A172 (cell line): Measurements from ENCODE around the gene GALNT14. TPM values are rescaled to one million over a fixed set of nuclear protein-coding genes. Genes with fewer than 3 reads are reported as not detected.

Source experiments
- DNase-seq: peaks from one replicate; pipeline ENCODE4 v3.0.0-alpha.2; 2015; ENCODE audit warnings: low spot score
- total RNA-seq: library from RNA; depleted of rRNA; stranded (reverse); fragments of >200 nt; shearing (Covaris generic); gene quantifications from 2 replicates; pipeline ENCODE4 v1.2.3, GENCODE V29; 2014

The GALNT14 gene
- total RNA-seq, 1 experiment from 2014 or later: not detected

DNA sequence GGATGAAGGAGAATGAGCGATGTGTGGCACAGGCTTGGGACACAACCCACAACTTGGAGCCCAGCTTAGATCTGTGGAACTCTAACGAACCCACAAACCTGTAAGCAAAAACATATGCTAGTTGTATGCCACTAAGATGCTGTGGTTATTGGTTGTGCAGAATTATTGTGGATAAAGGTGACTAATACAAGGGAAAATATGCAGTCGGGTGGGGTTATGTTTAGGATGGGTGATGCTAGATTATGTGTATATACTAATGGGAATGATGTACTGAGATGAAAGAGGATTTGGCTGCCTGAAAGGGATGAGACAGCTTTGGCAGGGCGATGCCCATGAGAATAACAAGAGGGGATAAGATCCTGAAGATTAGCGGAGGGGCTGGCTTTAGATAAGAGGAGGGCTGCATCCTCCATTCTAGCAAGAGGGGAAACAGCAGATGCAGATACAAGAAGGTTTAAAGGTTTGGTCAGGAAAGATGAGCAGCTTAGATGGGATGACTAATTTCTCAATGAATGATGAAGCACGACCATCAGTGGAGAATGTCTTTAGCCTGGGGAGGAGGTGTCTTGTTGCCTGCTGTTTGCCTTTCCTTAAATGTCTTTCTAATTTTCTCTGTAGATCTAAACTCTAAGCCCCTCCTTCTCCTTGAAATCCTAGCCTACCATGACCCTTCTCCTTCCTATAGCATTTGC, 49.6 kb downstream of the GALNT14 start:
- DNase-seq: no peak

DNA sequence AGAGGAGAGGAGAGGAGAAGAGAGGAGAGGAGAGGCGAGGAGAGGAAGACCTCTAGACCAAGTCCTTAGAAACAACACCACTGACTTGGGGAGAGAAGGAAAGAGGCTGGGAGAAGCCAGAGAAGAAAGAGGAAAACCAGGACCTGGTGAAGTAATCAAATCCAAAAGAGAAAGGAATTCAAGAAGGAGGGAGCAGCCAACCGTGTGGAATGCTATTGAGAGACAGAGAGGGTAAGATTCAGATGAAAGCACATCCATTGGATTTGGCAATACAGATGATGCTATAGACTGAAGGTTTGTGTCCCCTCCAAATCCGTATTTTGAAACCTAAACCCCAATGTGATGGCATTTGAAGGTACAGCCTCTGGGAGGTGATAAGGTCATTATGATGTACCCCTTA, 50.7 kb downstream of the GALNT14 start:
- no peak for DNase-seq

DNA sequence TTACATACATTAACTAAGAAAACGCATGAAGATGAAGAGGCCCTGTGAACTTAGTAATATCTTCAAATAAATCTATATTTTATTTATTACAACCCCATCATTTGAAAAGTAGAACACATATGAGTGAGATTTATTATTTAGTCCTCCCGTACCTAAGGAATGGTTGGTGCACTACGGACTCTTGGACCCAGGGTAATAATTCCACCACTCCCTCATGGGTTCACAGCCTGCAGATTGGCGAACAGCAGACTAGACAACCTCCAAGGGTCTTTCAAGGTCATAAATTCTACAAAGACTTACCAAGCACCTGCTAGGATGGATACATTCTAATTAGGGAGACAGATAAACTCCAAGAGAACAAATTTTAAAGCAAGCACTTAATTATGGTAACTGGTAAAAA, 51.6 kb downstream of the GALNT14 start:
- no peak for DNase-seq

DNA sequence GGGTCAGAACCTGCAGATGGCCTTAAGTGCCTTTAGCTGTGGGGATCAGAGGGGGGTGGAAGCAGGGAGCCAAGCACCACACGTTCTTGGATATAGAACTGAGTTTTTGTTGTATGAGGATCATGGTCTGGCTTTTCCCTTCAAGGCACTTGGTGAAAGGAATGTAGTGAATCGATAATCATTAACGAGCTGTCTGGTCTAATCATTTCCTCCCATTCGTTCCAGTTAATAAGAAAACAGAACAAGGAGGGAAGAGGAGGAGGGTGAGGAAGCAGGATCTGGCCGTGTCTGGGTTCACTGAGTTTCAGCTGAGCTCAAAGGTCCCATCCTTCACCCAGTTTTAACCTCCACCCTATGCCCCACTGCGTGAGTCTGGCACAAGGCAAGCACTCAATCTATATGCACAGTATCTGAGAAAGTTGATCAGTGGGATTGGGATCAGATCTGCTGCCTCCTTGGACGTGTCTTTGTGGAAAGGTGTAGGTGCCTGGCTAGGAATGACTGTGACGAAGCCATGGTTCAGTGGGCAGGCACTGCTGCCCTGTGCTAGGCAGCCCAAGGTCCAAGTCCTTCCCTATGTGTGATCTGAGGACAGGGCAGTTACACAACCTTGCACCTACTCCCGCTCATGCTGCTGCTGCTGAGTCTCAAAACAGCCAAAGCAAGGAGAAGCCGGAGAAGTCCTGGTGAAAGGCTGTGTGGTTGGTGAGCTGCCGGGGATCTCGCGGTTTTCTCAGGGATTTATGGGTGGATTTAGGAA, 54.8 kb downstream of the GALNT14 start:
- no peak for DNase-seq

DNA sequence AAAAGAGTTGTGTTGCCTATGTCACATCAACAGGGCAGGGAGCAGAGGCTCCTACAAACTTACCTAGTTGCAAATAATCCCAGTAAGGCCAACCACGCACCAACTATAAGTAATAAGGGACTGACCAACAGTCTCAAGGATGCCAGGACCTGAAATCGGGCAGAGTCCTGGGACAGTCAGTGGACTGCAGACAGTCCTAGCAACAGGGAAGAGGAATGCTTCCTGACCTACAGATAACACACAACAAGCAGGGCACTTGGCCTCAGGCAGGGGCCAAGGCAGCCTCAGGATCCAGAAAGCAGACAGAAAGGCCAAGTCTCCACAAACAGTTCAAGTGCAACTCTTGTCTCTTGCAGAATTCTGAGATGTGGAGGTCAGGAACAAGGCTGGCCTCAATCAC, 56.2 kb downstream of the GALNT14 start:
- DNase-seq: no peak

DNA sequence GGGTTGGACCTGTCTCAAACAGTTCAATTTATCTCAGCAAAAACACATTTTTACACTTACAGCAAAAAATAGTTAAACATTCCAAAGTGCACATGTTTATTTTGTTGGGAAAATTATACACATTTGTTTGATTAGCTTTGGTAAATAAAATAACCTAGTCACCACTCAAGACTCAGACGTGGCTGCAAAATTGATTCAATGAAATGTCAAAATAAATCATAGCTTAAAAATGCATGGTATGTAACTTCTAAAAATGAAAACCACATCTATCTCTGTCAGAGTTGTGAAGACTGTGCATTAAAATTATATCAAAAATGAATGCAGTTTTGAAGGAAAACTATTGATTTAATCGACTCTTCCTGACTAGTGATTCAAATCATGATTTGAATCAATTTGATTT, 56.7 kb downstream of the GALNT14 start:
- no peak for DNase-seq

DNA sequence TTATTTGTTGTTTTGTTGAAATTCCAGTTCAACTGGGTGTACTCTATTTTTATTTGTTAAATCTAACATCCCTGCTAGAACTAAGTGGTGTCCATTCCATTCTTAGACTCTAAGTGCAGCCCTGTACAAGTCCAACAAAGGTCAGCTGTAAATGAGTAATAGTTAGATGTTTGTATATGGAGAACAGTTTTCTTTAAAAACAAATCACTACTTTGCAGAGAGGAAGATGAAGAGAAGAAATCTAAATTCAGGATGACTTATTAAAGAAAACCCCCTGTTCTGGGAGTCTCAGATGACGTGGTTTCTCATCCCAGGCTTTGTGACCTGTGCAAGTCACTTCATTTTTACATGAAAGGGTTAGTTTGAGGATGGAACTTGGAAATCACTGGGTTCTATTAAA, 57.9 kb downstream of the GALNT14 start:
- DNase-seq: no peak

DNA sequence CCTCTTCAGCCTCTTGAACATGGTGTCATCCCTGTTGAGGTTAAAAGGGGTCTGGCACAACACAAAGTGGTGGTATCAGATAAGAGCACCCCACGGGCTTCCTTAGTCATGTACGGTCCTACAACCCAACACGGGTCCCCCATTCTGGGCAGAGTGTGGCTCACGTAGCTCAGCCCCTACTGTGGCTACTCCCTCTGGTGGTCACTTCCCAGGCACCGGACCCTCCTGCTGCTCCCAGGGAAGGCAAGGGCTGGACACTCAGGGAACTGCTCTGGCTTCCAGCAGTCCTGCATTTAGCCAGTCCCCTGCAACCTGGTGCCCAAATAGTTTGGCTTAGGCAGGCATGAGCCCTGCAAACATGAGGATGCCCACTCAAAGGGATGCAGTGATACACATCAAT, 58.6 kb downstream of the GALNT14 start:
- no peak for DNase-seq

DNA sequence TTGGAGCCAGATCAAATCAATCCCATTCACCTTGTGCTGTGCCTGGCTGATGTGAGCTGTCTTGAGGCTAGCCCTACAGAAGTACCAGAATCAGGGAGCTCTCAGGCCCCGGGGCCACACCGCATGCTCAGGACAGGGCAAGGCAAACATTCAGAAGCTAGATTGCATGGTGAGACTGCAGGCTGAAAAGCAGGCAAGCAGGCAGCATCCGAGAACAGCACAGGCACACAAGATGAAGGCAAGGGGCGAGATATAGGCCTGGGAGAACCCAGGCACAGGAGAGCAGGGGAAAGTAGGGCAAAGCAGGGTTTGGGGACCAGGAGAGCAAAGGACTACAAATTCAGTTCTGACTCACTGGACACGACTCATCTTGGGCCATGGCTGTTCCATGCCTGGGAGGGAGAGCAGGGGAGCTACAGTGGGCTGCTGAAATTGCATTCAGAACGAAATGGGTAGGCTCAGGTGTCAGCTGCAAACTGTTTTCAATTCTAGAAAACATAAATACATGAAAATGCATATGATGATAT, 59.6 kb downstream of the GALNT14 start:
- DNase-seq: no peak

DNA sequence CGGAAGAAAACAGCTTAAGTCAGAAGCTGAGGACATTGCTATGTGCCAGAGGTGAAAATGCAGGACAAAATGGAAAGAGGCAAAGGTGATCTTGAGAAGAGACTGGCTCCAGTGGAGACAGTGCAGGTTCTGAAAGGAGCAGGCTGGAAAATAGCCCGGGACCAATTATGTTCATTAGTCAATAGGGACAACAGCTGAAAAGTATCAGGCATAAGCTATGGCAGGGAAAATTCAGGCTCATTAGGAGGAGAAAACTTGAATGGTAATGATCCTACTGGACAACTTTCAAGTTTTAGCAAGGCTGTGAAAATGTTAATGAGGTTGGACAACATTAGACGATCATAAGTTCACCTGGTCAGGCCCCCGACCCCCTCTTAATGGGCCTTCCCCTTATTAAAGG, 60.2 kb downstream of the GALNT14 start:
- DNase-seq: no peak

DNA sequence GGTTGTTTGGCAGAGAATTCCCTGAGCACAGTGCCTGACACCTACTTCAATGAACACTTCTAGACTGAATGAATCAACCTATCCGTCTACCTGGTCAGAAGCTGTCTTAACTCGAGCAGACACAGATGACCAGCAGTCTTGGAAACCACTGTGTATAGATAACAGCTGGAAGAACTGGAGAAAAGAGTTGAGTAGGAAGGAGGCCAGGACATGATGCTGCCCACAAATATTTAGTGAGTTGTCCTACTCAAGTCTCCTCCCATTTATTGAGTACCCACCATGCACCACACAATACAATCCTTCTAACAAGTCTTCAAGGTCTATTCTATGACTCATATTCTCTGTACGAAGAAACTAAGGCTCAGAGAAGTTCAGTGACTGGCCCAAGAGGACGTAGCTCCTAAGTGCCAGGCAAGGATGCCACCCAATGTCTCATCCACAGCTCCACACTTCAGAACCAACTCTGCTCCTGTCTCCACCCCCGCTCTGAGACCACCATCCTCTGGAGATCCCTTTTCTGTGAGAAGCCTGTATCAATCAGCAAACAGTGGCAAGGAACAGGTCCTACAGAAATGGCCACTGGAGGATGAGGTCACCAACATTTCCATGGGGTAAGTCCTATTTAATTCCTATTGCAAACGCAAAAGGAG, 62.2 kb downstream of the GALNT14 start:
- DNase-seq: no peak

DNA sequence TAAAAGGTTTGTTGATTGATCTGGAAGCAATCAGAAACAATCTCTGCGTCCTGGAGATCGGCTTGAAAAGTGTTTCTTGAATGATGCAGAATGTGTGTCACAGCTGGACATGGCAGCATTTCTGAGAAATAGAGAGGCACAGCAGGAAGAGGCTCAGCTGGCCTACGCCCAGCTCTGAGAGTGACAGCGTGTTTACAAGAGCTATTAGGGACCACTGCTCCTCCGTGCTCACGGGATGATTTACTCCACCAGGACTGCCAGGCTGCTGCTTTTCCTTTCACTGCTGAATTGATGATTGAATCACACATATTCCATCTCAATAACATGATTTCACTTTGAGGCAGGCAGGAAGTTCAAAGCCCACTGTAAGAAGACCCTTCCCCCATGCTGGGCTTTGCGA, 62.8 kb downstream of the GALNT14 start:
- no peak for DNase-seq

DNA sequence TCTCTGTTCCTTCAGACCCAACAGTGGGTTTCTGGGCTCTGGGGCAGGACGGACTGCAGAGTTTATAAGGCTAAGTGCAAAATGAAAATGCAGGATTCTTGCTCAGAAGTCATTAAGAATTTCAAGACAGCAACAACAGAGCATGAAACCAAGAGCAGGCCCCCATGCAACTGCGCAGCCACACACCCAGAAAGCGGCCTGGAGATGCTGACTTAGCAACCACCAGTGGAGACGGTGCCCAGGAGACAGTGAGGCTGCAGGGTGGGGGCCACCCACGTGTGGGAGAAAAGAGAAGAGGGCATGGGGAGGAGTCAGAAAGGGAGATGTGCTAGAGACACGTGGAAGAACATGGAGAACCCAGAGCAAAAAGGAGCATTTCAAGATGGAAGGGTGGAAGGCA, 66.5 kb downstream of the GALNT14 start:
- no peak for DNase-seq

DNA sequence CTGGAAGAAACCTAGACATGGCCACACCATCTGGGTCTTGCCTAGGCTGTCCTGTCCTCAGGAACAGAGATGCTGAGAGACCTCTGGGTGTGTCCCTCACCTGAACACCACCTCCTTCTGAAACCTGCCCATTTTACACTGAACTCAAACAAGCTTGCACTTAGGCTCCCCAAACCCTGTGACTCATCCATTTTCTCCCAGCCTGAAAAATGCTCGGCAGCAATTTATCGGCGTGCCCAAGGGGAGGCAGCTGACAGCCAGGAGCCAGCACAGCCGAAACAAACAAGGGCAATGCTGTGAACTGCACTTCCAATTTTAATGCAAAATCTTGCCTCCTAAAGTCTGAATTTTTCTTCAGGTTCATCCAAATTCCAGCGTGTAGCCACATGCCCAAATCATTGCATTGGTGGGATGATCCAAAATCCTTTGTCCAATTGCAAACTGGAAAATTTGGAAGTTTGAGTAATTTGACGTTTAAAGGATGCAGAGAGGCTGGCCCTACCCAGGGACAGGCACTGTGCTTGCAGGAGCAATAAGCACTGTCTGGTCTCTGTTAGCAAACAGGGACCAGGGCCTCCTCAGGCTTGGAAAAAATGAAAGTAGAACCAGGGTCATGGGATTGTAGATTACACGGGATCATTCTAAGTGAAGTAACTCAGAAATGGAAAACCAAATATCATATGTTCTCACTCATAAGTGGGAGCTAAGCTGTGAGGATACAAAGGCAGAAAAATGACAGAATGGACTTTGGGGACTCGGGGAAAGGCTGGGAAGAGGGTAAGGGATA, 67.7 kb downstream of the GALNT14 start:
- DNase-seq: no peak

DNA sequence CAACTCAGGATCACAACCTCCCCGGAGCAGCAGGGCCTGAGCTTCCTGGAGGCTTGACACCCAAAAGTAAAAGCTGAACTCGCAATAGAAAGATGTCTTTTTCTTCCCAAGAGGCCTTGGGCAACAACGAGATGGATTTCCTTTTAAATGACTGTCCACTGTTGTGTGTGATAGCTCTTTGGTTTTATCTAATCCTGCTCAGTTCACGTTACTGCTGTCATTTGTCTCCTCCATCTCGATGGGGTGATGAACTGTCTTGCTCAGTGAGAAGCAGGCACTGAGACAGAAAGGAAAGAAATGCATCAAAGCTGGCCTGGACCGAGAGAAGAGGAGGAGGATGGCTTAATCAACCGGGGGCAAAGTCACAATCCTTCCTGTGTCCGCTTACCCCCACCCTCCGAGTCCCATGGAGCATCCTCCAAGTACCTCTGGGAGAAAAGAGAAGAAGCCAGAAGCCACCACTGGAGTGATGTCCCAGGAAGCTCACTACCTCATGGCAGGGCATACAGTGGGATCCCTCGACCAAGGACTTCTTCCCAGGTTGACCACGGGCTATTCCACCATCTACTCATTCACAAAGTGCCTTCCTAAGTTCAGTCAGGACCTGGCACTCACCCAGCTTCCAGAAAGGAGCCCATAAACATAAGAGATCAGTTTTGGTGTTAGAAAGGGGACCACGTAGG, 68.5 kb downstream of the GALNT14 start:
- DNase-seq: no peak

DNA sequence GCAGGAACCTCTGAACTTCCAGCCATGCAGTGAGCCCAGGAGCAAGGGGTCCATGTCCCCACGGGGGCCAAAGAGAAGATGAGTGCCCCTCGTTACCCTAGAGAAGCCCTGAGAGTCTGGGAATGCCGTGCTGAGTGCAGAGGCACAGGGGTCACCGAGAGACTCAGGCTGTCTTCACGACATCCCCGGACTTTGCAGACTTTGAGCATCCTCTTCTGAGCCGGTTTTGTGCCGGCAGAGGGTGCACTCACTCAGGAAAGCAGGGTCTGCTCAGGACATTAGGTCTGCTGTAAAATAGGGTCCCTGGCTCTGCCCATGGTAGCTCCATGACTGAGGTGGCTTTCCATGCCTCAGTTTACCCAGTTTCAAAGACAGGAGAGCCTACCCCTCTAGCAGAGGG, 71.0 kb downstream of the GALNT14 start:
- DNase-seq: no peak

DNA sequence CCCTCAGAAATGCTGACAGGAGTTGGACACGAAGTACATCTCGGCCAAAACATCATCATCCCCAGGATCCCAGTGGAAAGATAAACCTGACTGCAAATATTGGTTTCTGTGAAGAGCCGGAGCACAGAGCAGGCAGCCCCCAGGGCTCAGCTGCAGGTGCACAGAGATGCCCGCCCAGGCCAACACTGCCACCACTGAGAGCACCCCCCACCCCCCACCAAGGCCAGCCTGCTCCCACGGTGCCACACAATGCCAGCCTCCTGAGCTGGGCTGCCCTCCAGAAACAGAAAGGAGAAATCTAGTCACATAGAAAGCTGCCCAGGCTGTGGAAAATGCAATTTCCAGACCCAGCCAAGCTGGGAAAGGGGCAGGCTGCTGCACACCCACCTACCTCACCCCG, 71.7 kb downstream of the GALNT14 start:
- no peak for DNase-seq

DNA sequence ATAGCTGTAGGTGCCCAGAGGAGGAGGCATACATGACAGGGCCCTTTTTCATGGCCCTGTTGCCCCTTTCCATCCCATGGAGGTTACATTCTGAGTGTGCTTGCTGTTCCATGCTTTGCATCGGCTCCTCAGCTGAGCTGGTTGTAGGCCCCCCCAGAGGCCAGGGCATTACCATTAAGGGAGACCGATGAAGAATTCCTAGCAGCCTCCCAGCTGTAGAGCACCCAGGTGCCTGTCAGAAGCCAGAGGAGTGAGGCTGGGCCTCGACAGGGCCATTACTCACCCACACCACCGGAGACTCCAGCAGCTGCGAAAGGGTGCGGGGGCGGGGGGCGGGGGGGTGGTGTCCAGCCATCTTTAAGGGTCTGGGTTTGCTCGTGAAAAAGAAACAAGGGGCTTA, 72.2 kb downstream of the GALNT14 start:
- DNase-seq: no peak

DNA sequence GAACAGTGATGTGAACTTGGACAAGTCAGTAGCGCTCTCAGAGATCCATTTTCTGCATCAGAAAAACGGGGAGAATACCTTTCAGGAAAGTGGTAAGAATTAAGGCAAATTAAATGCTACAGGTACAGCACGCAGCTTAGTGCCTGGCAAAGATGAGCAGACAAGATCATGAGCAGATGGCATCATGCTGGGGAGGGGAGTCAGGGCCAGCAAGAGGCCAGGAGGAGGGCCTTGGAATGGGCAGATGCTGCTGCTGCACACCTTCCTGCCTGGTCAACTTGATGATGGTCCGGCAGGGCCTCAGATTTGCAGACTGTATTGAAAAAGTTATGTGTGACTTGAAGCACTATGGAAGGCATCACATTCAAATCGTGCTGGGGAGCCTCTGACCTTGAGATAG, 72.9 kb downstream of the GALNT14 start:
- DNase-seq: no peak

DNA sequence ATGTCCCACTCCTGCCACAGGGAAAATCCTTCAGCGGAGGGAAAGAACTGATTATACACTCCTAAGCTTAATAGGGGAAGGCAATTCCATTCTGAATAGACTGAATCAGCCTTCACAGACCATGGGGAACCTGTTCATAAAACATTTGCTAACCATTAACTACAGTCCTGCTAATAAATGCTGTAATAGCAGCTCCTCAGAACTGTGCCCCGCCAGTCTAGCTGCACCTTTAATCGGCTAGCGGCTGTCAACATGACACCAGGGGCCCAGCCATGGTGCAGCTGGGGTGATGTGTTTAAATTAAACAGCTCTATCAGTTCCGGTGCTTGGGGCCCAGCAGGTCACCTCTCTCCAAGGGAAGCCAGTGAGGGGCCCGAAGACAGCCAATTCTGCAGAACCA, 77.8 kb downstream of the GALNT14 start:
- DNase-seq: no peak
